ENCODE measurements around the gene MSLN.

GRCh38 chr16:718922-719321 is 41.6 kb upstream of the MSLN start:
- no peak for TF ChIP-seq CTCF (IDR thresholded peaks at IDR 0.05)
- TF ChIP-seq POLR2A (IDR thresholded peaks at IDR 0.05): no peak

Measured in uterus (tissue), 2 donors.